Measurements from ENCODE around the gene TSC22D4.
"Not testable (repeated sequence)": the region's sequence is repeated elsewhere in the genome, so short reads cannot be mapped to it uniquely, and the experiment has no call there.

Gene TSC22D4

DNA sequence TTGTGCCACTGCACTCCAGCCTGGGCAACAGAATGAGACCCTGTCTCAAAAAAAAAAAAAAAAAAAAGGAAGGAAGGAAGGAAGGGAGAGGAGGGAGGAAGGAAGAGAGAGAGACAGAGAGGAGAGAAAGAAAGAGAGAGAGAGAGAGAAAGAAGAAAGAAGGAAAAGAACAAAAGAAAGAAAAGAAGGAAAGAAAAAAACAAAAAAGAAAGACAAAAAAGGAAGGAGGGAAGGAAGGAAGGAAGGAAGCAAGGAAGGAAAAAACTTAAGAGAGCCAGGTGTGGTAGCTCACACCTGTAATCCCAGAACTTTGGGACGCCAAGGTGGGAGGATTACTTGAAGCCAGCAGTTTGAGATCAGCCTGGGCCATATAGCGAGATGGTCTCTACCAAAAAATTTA is 14.2 kb downstream of the TSC22D4 start:
- H3K4me3 ChIP-seq (ENCODE audit: control insufficient read depth, low read depth, low read length): no peak overlapping the region
- no peak for DNase-seq (ENCODE audit: low read depth)
- TF ChIP-seq, protein P1, sequence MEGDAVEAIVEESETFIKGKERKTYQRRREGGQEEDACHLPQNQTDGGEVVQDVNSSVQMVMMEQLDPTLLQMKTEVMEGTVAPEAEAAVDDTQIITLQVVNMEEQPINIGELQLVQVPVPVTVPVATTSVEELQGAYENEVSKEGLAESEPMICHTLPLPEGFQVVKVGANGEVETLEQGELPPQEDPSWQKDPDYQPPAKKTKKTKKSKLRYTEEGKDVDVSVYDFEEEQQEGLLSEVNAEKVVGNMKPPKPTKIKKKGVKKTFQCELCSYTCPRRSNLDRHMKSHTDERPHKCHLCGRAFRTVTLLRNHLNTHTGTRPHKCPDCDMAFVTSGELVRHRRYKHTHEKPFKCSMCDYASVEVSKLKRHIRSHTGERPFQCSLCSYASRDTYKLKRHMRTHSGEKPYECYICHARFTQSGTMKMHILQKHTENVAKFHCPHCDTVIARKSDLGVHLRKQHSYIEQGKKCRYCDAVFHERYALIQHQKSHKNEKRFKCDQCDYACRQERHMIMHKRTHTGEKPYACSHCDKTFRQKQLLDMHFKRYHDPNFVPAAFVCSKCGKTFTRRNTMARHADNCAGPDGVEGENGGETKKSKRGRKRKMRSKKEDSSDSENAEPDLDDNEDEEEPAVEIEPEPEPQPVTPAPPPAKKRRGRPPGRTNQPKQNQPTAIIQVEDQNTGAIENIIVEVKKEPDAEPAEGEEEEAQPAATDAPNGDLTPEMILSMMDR (conservative IDR thresholded peaks at IDR 0.05; ENCODE audit: control insufficient read depth, insufficient read depth, low read depth, low read length): no peak

DNA sequence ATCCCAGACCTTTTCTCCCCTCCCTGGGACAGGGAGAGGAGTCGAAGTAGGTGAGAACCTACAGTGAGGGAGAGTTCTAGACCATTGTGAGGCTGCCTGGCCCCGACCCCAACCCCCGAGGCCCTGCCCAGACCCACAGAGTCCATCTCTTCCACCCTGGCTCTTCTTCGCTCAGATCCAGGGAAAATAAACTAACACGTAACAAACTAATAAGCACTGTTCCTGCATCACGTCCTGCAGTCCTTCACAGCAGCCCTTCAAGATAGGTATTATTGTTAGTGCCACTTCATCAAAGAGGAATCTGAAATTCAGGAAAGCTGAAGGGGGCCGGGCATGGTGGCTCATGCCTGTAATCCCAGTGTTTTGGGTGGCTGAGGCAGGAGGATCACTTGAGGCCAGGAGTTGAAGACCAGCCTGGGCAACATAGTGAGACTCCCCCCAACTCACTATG is 14.8 kb downstream of the TSC22D4 start, which contains the start of gene SPACDR:
SPACDR (minus strand) TSS at position 51 of the 451 bp plus-strand sequence. CDS start 235 bp downstream, outside the sequence.
- DNase-seq (ENCODE audit: low read depth): no peak
- H3K4me3 ChIP-seq (ENCODE audit: control insufficient read depth, low read depth, low read length): no peak within 1 kb of the TSS
- TF ChIP-seq, protein P1 (conservative IDR thresholded peaks at IDR 0.05; ENCODE audit: control insufficient read depth, insufficient read depth, low read depth, low read length): no peak

DNA sequence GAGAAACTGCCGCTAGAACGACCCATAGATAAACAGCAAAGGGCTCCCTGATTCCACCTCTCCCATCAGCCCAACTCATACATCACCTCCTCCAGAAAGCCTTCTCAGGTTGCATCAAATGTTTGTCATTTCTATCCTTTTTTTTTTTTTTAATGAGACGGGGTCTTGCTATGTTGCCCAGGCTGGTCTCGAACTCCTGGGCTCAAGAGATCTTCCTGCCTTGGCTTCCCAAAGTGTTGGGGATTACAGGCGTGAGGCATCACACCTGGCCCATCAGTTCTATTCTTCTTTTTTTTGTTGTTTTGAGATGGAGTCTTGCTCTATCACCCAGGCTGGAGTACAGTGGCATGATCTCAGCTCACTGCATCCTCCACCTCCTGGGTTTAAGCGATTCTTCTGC is 22.0 kb downstream of the TSC22D4 start:
- no peak overlapping the region for H3K4me3 ChIP-seq (ENCODE audit: control insufficient read depth, low read depth, low read length)
- TF ChIP-seq, protein P1 (conservative IDR thresholded peaks at IDR 0.05; ENCODE audit: control insufficient read depth, insufficient read depth, low read depth, low read length): no peak
- DNase-seq (ENCODE audit: low read depth): no peak

DNA sequence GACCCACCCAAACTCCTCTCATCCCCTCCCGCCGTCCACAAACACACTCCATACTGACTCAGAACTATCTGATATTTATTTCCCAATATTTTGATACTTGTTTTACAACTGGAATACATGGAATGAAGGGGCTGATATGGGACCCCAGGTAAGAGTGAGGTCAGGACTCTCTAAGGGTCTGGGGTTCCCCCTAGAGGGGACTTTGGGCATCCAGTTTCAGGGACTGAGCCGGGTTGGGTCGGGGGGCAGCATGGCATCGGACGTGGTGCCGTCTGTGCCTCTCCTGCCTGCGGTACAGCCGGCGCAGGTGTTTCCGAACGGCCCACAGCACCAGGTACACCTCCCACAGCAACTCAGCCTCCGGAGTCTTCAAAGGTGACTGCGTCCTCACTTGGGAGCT is 22.5 kb downstream of the TSC22D4 start:
- no peak overlapping the region for H3K4me3 ChIP-seq (ENCODE audit: control insufficient read depth, low read depth, low read length)
- DNase-seq (ENCODE audit: low read depth): no peak
- TF ChIP-seq, protein P1 (conservative IDR thresholded peaks at IDR 0.05; ENCODE audit: control insufficient read depth, insufficient read depth, low read depth, low read length): no peak

DNA sequence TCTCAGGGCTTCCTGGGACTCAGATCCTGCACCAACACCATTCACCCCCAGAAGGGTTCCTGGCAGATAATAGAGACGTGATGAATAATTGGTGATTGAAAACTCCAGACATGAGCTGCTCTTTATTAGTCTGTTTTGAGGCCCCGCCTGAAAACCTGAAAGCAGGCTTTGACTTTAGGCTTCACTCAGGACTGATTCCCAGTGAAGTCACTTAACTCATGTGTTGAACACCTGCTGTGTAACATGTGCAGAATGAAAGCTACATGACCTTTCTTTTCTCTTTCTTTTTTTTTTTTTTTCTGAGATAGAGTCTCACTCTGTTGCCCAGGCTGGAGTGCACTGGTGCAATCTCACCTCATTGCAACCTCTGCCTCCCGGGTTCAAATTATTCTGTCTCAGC is 23.8 kb downstream of the TSC22D4 start:
- TF ChIP-seq, protein P1 (conservative IDR thresholded peaks at IDR 0.05; ENCODE audit: control insufficient read depth, insufficient read depth, low read depth, low read length): no peak
- no peak for DNase-seq (ENCODE audit: low read depth)
- no peak overlapping the region for H3K4me3 ChIP-seq (ENCODE audit: control insufficient read depth, low read depth, low read length)

DNA sequence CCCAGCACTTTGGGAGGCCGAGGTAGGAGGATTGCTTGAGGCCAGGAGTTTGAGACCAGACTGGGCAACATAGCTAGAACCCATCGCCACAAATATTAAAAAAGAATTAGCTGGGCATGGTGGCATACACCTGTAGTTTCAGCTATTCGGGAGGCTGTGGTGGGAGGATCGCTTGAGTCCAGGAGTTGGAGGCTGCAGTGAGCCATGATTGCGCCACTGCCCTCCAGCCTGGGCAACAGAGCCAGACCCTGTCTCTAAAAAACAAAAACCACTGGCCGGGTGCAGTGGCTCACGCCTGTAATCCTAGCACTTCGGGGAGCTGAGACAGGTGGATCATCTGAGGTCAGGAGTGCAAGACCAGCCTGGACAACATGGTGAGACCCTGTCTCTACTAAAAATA is 25.2 kb downstream of the TSC22D4 start:
- H3K4me3 ChIP-seq (ENCODE audit: control insufficient read depth, low read depth, low read length); DNase-seq (ENCODE audit: low read depth): not testable (repeated sequence)

DNA sequence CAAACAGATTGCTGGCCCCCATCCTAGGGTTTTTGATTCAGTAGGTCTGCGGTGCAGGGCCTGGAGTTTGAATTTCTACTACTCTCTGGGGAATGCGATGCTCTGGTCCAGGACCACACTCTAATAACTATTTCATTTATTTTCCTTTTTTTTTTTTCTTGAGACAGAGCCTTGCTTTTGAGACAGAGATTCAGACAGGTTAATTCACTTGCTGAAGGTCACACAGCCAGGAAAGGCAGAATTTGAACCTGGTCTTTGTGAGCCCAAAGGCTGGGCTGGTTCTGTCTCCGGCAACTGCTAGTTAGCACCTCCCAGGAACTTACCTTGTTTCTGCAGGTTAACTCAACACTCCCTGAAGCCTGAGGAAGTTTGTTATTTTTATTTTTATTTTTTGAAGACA is 26.5 kb downstream of the TSC22D4 start:
- no peak for DNase-seq (ENCODE audit: low read depth)
- TF ChIP-seq, protein P1 (conservative IDR thresholded peaks at IDR 0.05; ENCODE audit: control insufficient read depth, insufficient read depth, low read depth, low read length): no peak
- H3K4me3 ChIP-seq (ENCODE audit: control insufficient read depth, low read depth, low read length): no peak overlapping the region

Measured in fibroblast of mammary gland (primary cell).